CD4-positive, alpha-beta T cell (primary cell): ENCODE measurements around the gene JARID2. TPM values are rescaled to one million over a fixed set of nuclear protein-coding genes. Genes with fewer than 3 reads are reported as not detected.

ENCODE experiments used
- ATAC-seq: fragments of 200-7000 bp; cut with Tn5 transposase; one replicate; pipeline ENCODE4 v1.10.0; 2022; ENCODE audit warnings: mild to moderate bottlenecking; ENCODE audit not compliant: poor library complexity
- CTCF ChIA-PET: fragments of 350-600 bp; sonication (Branson Sonifier 250); formaldehyde crosslinking; loops from one replicate; lab custom pipeline; 2021; ENCODE audit warnings: antibody characterized with exemption, inconsistent platforms; lab: Charles Lee
- POLR2A ChIA-PET: fragments of 350-600 bp; sonication (Branson Sonifier 250); formaldehyde crosslinking; loops from one replicate; lab custom pipeline; 2021; ENCODE audit warnings: antibody characterized with exemption, inconsistent platforms; lab: Charles Lee
- DNase-seq, 14 experiments: peaks; one replicate each; pipeline ENCODE4 v3.0.0-alpha.2; 2013 to 2020; ENCODE audit warnings: mixed read lengths in 2 of 14
- H3K27ac ChIP-seq, 2 donors: one replicate each; pipeline versions ENCODE4 v1.5.1 to v1.7.0; 2013; ENCODE audit warnings: low read length in 2 of 2, low read depth in 1 of 2, mild to moderate bottlenecking in 1 of 2
- H3K27me3 ChIP-seq, 2 experiments: 1 replicate in 1 of 2; 2 replicates in 1 of 2; pipeline versions ENCODE4 v1.6.1 to v1.7.0; 2013; ENCODE audit warnings: low read length in 2 of 2, control low read depth in 1 of 2, mild to moderate bottlenecking in 1 of 2, moderate library complexity in 1 of 2; ENCODE audit not compliant: insufficient read depth in 2 of 2, control insufficient read depth in 1 of 2
- H3K36me3 ChIP-seq: one replicate; pipeline ENCODE4 v1.6.1; 2013; ENCODE audit warnings: low read length, control low read depth; ENCODE audit not compliant: insufficient read depth
- H3K4me1 ChIP-seq: one replicate; pipeline ENCODE4 v1.6.1; 2013; ENCODE audit warnings: low read length, control low read depth; ENCODE audit not compliant: insufficient read depth
- H3K4me3 ChIP-seq: one replicate; pipeline ENCODE4 v1.5.1; 2013; ENCODE audit warnings: mild to moderate bottlenecking, low read length, moderate library complexity
- H3K9me3 ChIP-seq, 2 experiments: 1 replicate in 1 of 2; 2 replicates in 1 of 2; pipeline versions ENCODE4 v1.6.1 to v1.7.0; 2013; ENCODE audit warnings: low read length in 2 of 2, mild to moderate bottlenecking in 2 of 2, control low read depth in 1 of 2, moderate library complexity in 1 of 2; ENCODE audit not compliant: control insufficient read depth in 1 of 2, insufficient read depth in 1 of 2
- H3K27ac Mint-ChIP-seq: one replicate; pipeline ENCODE4 v1.8.0; 2020; ENCODE audit warnings: mixed read lengths
- H3K27me3 Mint-ChIP-seq: one replicate; pipeline ENCODE4 v1.8.0; 2021; ENCODE audit warnings: mixed read lengths
- H3K36me3 Mint-ChIP-seq: one replicate; pipeline ENCODE4 v1.8.0; 2021; ENCODE audit warnings: low read depth, mixed read lengths
- H3K4me1 Mint-ChIP-seq: one replicate; pipeline ENCODE4 v1.8.0; 2021; ENCODE audit warnings: low read depth, mixed read lengths
- H3K4me3 Mint-ChIP-seq: one replicate; pipeline ENCODE4 v1.8.0; 2020; ENCODE audit warnings: mild to moderate bottlenecking, mixed read lengths
- H3K9me3 Mint-ChIP-seq: one replicate; pipeline ENCODE4 v1.8.0; 2020; ENCODE audit warnings: mixed read lengths
- CTCF ChIP-seq: fragments of 200-600 bp; IDR thresholded peaks from one replicate; pipeline ENCODE4 v1.8.0; 2022; ENCODE audit warnings: antibody characterized with exemption, mild to moderate bottlenecking
- intact Hi-C, 2 experiments: fragments of 100-400 bp; cut with DNase I in 1 of 2; cut with micrococcal nuclease in 1 of 2; formaldehyde crosslinking; loops; one replicate each; pipeline versions ENCODE4 v1.15.1 to v1.9.0; 2023 to 2025; cut with DNase I, micrococcal nuclease
- total RNA-seq, 174 experiments: library from RNA in 2 of 174; stranded (reverse) in 2 of 174; gene quantifications; one replicate each; pipeline ENCODE4 v1.2.3 and lab custom pipeline; 2021 to 2026

The JARID2 gene
- total RNA-seq, 2 experiments from 2014 or later: 32.0 to 33.0 TPM

GRCh38 chr6:15364401-15365037 lies 118.7 kb downstream of the JARID2 start:
- Mint-ChIP-seq H3K27me3 (no peaks in the 10 kb centered on the region), H3K4me3 (peak overlapping the region; percentile 20), H3K4me1 (no peaks in the 10 kb centered on the region), H3K36me3 (peaks cover 4% of the 10 kb centered on the region), H3K27ac (no peak overlapping the region), H3K9me3 (no peaks in the 10 kb centered on the region)
- no peaks in the 10 kb centered on the region for H3K9me3 ChIP-seq
- no peaks in the 10 kb centered on the region for H3K27me3 ChIP-seq
- ATAC-seq (no peak), DNase-seq (no peak)
- ChIA-PET POLR2A (interaction anchor here (1.4 kb wide), 1 partner anchor 22 kb away, joined by 3 read pairs; no protein-coding TSS in a partner anchor), CTCF (no interaction called here)
- H3K4me1 ChIP-seq: peaks cover 23% of the 10 kb centered on the region
- no peak for TF ChIP-seq CTCF
- H3K36me3 ChIP-seq: peaks cover 3% of the 10 kb centered on the region
- H3K4me3 ChIP-seq: no peak overlapping the region
- no peak overlapping the region for H3K27ac ChIP-seq
- intact Hi-C loops: loop anchor here (2.0 to 5.0 kb wide), 2 partner anchors 18 to 1252 kb away; no protein-coding TSS in a partner anchor

GRCh38 chr6:15365273-15365687 lies 119.4 kb downstream of the JARID2 start:
- CTCF ChIA-PET: no interaction called here
- POLR2A ChIA-PET: interaction anchor here (0.7 to 1.4 kb wide), 3 partner anchors 21 to 116 kb away, joined by 3 read pairs; no protein-coding TSS in a partner anchor

GRCh38 chr6:15366003-15366535 lies 120.2 kb downstream of the JARID2 start:
- H3K4me3 Mint-ChIP-seq: no peak overlapping the region
- no peaks in the 10 kb centered on the region for H3K9me3 Mint-ChIP-seq
- H3K36me3 ChIP-seq: peaks cover 3% of the 10 kb centered on the region
- no peak overlapping the region for H3K27ac Mint-ChIP-seq
- no peaks in the 10 kb centered on the region for H3K27me3 ChIP-seq
- ChIA-PET POLR2A (interaction anchor here (0.8 to 1.4 kb wide), 2 partner anchors 20 to 110 kb away, joined by 3 read pairs; no protein-coding TSS in a partner anchor), CTCF (no interaction called here)
- intact Hi-C loops: loop anchor here in 1 of 2 experiments (5.0 kb wide), 1 partner anchor 1254 kb away; no protein-coding TSS in a partner anchor
- peaks cover 23% of the 10 kb centered on the region for H3K4me1 ChIP-seq
- H3K9me3 ChIP-seq: no peaks in the 10 kb centered on the region
- DNase-seq: no peak
- H3K27me3 Mint-ChIP-seq: no peaks in the 10 kb centered on the region
- TF ChIP-seq CTCF: no peak
- ATAC-seq: no peak
- H3K27ac ChIP-seq: no peak overlapping the region
- peaks cover 10% of the 10 kb centered on the region for H3K36me3 Mint-ChIP-seq
- H3K4me1 Mint-ChIP-seq: peaks cover 7% of the 10 kb centered on the region
- H3K4me3 ChIP-seq: no peak overlapping the region

More at GRCh38 chr6:15365273-15365687, 119.4 kb downstream of the JARID2 start:
- H3K36me3 Mint-ChIP-seq: peaks cover 10% of the 10 kb centered on the region
- no peaks in the 10 kb centered on the region for H3K27me3 Mint-ChIP-seq
- Histone ChIP-seq H3K27ac (no peak overlapping the region), H3K36me3 (peaks cover 3% of the 10 kb centered on the region), H3K4me3 (no peak overlapping the region), H3K27me3 (no peaks in the 10 kb centered on the region), H3K4me1 (peaks cover 23% of the 10 kb centered on the region), H3K9me3 (no peaks in the 10 kb centered on the region)
- TF ChIP-seq CTCF: no peak
- no peak overlapping the region for H3K27ac Mint-ChIP-seq
- DNase-seq: peak; percentile 27 to 82 (median 50)
- intact Hi-C loops: loop anchor here (2.0 to 5.0 kb wide), 2 partner anchors 18 to 1253 kb away; no protein-coding TSS in a partner anchor
- H3K4me1 Mint-ChIP-seq: no peaks in the 10 kb centered on the region
- peak; percentile 95 for ATAC-seq
- peak overlapping the region; percentile 43 for H3K4me3 Mint-ChIP-seq
- H3K9me3 Mint-ChIP-seq: no peaks in the 10 kb centered on the region
